ENCODE results near the gene NEIL1.
"Not testable (repeated sequence)": the region's sequence is repeated elsewhere in the genome, so short reads cannot be mapped to it uniquely, and the experiment has no call there.

The NEIL1 gene

DNA sequence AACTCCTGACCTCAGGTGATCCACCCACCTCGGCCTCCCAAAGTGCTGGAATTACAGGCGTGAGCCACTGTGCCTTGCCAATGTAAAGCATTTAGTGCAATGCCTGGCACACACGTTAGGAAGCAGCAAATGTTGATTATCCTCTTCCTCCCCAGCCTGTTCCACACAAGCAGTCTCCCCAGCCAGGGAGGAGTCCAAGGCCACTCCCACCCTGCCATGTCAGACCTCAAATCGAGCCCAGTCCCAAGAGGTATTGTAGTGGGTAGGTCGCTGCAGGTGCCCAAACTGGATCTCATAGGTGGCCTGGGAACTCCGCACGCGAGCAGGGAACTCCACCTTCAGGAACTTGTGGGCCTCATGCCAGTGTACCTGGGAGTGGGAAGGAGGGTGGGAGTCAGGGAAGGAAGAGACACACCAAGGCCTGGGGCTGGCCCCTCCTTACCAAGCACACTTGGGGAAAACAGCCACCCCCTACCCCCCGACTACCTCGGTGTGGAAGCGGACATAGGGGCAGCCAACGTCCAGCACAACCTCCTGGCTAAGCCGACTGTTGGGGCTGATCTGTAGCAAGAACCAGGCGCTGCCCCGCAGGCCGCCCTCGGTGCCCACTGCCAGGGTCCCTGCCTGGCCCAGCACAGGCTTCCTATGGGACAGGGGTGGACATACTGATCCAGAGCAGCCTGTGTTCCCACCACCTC is 11.3 kb downstream of the NEIL1 start:
- DNase-seq = no peak

DNA sequence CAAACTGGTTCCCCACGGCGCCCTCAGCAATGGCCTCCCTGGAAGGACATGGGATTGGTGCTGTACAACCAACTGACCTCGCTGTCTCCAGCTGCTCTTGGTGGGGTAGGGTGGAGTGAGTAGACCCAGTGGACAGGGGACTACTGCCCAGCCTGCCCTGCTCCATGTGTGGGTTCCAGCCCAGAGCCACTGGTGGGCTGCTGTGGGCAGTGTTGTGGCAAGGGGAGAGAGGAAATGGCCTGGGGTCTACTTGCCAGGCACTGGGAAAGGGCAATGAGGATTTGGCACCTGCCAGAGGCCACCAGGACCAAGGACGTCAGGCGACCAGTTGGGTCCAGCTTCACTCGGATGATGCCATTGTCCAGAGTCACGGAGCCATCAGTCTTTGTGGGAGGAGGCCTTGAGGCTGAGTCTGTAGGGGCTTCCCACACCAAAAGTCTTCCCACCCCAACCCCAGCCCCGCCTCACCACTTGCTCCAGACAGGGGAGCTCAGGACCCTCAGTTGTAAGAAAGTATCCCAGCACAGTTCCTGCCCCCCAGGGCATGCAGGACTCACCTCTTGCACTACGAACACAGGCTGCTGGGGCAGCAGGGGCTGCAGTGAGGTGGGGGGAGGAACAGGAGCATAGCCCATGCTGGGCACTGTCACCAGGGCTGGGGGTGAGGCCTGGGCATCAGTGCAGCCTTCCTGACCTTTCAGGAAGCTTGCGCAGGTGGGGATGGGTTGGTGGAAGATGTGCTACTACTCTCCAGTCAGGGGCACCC is 12.1 kb downstream of the NEIL1 start:
- no peak for DNase-seq

DNA sequence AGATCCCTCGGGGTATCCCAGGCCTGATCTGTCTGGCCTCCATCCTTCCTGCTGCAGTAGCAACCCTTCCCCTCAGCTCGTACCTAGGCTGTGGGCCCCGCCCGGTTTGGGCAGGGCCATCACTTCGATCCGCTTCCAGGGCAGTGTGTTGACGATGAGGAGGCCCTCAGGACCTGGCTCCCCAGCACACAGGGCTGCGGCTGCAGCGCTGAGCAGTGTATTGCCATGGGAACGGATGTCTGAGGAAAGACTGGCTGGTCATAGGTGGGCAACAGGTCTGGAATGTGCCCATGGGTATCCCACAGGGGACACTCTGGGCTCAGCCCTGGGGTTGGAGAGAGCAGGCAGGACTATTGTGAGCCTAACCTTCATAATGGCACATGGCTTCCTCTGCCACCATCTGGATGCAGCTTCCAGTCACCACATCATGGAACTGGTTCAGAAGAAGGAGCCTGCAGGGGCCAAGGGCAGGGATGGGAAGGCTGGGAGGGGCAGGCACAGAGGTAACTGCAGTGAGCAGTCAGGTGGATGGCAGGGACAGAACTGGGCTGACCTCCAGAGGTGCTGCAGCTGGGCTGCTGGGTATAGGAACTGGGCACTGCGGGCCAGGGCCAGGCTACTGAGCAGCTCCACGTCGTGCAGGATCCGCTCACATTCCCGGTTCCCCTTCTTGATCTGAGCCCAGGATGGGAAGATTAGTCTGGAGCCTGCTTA is 12.9 kb downstream of the NEIL1 start:
- DNase-seq = no peak

DNA sequence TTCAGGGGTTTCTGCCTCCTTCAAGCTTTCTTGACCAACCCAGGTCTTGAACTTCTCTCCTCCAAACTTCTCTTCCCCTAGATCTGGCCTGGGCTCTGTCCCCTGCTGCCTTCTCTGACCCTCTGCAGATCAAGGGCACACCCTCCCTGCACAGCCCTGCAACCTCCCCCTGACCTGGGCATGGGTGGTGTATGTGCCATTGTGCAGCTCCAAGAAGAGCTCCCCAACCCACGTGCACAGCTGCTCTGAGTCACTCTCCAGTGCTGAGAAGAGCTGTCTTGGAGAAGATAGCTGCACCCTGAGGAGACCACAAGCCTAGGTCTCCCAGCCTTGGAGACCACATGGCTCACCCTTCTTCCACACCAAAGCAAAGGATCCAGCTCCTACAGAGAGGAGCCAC is 13.6 kb downstream of the NEIL1 start:
- DNase-seq = no peak

DNA sequence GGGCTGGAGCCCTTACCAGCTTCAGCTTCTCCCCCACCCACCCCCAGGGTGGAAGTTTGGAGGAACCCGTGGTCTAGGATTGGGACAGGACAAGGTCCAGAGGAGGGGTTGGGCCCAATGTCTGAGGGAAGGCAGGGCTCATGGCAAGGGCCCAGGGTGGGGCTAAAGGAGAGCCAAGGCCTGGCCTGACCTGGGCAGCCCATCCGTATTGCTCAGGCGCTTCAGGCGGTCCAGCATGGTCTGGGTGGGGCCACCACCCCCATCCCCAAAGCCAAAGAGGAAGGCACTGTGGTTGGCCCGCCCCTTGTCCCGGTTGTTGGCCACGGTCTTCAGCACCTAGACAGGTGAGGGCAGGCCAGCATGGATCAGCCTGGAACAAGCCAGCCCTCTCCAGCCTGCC is 14.0 kb downstream of the NEIL1 start:
- DNase-seq = no peak

DNA sequence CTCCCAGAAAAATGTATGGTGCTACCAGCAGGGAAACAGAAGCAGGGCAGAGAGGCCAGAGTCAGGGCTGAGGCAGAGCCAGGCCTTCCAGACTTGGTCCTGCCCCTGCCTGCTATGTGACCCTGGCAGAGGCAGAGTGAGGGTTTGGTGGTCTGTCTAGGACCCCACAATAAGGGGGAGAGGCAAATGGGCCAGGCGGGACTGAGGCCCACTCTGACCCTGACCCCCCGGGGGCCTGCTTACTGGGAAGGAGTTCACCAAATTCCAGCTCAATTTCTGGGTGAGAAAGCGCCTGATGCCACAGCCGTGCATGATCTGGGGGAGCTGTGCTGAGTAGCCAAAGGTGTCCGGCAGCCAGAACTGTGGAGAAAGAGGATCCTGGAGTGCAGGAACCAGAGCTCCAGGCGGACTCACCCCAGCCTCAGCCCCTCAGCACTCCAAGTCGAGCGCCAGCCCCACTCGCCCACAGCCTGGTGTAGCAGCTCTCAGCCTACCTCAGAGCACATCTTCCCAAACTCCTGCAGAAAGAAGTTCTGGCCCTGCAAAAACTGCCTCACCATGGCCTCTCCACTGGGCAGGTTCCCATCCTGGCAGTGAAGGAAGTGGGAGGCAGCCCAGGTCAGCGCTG is 14.6 kb downstream of the NEIL1 start:
- no peak for DNase-seq

DNA sequence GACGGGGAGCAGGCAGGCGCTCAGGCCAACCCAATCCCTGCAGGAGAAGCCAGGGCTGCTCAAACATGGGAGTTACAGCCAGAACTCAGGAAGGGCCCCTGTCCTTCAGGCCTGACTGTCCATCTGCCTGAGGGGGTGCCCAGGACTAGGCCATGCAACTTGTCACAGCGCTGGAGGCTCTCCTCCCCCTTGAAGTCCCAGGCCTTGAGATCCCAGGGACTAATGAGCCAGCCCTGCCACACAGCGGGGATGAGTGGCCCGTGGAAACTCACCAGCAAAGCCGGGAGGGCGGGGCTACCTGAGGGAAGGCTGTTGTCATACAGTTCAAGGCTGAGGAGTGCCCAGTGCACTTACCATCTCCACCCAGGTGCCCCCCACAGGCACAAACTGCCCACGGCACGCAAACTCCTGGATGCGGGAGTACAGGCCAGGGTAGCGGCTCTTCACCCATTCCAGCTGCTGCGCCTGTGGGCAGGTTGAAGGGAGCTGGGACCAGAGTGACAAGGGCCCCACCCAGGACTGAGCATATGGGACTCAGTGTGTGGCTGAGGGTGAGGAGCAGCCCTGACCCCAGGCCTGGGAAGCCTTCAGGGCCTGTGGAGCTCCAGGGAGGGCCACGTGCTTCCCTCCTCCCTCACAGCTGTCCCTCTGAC is 15.3 kb downstream of the NEIL1 start:
- no peak for DNase-seq

DNA sequence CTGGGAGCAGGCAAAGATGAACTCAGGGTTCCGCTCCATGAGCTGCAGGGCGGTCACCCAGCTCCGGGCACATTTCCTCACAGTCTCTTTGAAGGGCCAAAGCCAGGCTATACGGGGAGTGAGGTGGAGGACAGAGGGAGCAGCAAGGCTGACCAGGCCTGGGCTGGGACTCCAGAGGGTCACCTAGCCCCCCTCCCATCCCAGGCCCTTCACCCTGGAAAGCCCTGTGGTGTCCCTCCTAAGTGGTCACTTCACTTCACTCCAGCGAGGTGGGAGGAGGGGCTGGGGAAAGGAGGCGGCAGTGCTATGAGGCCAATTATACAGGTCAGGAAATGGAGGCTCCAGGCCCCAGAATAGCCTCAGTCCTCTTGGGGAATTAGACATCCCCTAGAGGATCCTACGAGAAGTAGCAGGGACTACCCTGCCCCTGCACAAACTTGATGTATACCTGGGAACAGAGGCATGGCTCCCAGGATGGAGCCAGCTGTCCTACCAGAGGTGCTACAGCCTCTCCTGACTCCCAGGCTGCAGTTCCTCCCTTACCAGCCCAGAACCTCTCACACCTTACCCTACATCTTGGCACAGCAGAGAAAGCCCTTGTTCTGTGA is 15.9 kb downstream of the NEIL1 start:
- no peak for DNase-seq

DNA sequence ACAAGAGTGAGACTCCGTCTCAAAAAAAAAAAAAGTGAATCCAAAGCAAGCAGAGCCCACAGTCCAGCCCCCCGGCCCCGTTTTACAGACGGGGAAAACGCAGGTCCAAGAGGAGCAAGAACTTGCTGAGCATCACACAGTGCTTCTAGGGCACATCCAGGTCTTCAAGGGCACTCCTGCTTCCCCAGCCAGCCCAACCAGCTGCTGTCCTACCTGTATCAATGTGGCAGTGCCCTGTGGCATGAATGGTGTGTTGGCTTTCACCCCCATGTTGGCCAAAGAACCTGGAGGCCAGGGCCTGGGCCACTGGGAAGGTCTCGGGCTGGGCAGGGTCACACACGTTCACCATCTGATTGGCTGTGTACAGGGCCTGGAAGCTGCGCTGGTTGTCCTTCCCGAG is 16.9 kb downstream of the NEIL1 start:
- DNase-seq = no peak

DNA sequence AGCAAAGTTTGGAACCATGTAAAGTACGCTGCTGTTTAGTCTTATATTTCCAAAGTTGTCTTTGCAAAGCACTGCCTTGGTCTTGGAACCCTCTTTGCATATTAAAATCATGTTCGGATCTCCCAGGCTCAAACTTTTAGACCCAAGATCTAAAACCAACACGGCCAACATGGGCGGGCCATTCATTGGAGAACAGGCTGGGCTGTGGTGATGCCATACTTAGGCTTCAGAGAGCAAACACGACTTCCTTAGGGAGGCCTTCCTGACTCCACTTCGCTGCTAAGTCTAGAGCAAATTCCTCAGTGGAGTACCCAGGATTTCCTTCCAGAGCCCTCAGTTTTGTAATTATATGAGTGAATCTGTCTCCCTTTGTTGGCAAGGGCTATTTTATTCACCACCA is 18.0 kb downstream of the NEIL1 start:
- DNase-seq = no peak

DNA sequence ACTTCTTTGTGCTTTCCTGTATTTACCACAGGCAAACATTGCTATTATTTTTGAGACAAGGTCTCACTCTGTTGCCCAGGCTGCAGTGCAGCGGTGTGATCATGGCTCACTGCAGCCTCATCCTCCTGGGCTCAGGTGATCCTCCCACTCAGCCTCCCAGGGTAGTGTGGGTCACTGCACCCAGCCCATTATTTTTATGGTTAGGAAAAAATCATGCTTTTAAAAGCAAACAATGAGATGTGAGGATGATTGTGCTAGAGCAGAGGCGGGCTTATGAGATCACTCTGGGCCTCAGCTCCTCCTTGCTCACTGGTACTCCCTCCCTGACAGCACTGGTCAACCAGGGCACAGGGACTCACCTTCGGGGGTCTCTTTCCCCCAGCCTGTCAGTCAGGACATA is 19.3 kb downstream of the NEIL1 start:
- DNase-seq = no peak

DNA sequence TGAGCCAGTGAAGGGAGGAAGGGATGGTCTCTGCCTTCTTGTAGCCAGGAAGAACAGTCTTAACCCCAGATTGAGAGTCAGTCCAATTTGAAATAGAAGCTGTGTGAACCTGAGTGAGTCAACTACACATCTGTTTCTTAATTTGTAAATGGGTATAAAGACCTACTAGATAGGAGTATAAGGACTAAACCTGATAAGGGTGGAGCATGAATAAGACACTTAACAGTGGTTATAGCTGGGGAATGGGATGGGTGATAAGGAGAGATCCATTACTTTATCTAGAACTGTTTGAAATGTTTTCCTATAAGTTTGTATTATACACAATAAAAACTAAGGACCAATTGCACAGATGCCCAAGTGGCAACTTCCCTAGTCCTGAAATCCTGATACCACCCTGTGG is 20.2 kb downstream of the NEIL1 start:
- DNase-seq = no peak

DNA sequence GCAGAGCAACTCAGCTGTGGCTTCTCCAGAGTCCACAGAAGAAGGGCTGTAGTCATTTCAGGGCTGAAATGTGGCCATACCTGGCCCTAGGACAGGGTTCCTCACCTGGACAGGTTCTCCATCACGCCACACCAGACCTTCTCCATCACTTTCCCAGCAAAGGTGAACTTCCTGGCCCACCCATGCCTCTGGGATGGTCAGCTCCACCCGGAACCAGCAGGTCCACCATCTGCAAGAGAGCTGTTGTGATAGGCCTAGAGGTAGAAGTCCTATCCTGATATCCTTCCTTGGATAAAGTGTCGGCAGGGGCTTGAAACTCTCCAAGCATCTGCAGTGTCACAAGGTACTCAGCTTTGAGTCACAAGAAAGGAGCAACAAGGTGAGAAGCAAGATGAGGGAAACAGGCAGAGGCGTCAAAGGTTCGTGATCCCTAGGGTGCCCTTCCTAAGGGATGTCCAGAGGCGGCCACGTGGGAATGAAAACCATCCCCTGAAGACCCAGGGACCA is 20.6 kb downstream of the NEIL1 start:
- DNase-seq = no peak

DNA sequence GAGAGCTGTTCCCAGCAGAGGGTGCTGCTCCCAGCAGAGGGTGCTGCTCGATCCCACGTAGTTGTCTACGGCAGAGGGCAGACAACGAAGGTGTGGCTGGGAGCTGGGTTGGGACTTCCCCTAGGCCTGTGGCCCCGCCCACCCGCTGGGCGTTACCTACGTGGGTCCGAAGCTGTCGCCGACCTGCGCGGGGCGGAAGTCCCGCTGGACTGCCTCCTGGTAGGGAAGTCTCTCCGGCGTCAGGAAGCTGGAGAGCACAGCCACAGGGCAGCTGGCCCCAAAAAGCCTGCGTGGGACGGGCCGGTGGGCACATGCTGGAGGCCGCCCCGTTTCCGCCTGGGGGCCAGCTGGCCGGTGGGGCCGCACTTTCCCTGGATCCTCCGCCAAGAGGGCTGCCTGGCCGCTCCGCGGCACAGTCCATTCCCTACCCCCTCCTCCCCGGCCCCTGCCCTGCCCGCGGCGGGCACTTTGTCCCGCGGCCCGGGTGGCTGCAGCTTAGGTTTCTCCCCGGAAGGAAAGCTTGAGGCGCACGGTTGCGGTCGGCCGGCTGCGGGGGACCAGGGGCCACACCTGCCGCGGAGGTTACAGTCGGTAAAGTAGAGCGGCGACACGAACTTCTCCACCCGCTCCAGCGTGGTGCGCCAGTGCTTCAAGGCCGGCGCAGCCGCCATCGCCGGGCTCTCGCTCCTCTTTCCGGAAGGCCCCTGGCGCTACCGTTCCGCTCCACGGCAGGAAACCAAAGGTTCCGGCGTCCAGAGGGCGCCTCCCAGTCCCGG is 21.3 kb downstream of the NEIL1 start, which contains the start of gene MAN2C1:
MAN2C1 (minus strand) TSS at position 695 of the 776 bp plus-strand sequence; CDS start at position 671, 24 bp downstream.
- peak; percentile 96 for DNase-seq

DNA sequence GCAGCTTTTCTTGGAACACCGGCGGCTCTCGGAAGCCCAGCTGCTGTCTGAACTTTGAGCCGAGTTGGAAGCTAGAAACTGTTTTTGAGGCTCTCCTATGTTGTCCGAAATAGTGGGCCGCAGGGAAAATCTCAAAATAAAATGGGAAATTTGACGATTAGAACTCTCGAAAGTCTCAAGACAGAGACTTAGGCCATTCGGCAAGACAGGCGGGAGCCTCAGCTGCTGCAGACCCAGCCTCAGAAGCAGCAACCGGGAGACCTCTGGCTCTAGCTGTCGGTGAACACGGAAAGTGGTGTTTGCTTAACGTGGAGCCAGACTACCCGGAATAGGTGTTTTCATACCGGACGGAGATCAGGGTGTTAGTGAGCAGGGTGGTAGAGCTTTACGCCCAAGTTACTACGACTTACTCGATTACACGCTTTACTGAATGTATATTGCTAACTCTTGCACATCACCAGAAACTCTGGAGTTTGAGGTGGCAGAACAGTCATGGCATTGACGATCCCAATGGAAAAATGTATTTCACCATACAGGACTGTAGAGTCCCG is 21.9 kb downstream of the NEIL1 start:
- DNase-seq = no peak

DNA sequence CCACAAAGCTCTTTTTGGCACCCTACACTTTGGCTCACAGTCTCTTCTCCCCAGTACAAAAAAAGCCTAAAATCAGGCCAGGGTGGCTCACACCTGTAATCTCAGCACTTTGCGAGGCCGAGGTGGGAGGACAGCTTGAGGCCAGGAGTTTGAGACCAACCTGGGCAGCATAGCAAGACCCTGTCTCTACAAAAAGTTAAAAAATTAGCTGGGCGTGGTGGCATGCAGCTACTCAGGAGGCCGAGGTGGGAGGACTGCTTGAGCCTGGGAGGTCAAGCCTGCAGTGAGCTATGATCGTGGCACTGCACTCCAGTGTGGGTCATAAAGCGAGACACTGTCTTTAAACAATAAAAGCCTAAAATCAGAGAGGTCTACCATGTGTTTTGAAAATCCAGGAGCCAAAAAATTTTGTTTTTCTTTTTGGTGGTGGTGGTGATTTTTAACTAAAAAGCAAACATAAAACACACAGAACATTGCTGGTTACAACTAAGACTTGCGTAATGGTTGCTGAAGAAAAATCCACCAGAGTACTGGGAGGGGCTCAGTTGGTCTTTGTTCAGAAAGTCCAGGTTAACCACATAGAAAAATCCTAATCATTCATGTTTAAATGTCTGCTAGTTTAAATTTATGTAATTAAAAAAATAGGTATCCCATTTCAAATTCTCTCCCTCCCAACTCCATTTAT is 23.2 kb downstream of the NEIL1 start:
- no peak for DNase-seq

DNA sequence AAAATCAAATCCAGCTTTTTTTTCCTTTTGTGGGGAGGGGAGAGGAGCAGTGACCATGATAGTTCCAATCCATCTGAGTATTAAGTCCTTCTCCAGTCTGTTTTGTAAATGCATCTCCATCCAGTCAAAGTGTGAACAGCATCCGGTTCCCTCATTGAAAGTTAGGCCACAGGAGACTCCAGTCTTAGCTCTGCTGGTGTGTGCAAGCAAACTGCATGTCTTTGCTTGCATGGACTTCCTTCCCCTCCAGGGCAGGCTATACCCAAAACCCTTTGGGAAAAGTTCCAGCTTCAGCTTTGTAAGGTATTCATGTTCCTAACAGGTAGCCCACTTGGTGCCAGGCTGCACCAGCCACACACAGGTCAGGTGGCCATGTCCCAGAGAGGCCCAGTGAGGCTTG is 24.6 kb downstream of the NEIL1 start:
- DNase-seq = no peak

DNA sequence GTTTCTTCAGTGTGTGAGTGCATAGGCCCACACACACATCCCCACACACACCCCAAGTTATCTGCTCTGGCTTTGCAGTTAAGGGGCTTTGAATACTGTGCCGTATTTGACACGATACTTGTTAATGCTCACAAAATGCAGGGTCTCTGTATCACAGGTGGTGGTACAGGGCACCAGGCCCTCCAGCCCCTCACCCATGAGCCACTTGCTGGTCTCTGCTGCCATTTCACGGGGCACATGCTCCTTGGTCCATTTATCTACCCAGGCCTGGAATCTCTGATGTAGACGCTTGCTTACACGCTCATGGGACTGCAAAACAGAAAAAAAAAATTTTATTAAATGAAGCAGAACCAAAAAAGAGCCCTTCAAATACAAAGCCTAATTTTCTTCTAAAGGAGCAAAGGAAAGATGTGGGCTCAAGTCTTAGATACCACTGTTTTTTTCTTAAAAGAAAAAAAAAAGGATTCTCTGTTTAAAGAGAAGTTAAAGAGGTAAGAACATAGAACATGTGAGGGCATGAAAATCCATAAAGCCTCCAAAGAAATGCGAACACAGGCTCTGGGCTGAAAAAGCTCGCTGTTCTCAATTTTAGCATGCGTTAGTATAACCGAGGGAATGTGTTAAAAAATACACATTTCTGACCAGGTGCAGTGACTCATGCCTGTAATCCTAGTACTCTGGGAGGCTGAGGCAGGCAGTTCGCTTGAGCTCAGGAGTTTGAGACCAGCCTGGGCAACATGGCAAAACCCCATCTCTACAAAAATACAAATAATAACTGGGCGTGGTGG is 25.3 kb downstream of the NEIL1 start:
- DNase-seq = no peak

DNA sequence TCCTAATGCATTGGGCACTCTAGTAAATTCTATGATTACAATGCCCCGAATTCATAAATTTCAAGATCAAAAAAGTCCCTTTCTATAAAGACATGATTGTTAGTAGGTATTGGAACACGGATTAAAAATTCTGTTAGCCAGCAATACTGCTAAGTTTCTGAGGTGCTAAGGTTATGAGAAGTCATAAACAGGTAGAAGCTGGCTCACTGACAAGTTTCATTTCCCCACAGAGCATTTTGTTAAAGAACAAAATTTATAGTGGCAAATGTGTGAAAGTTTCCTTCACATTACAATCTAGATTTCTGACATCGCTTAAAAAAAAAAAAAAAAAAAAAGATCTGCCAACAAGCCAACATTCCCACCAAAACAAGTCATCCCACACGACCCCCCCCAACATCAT is 33.9 kb downstream of the NEIL1 start:
- DNase-seq = no peak

DNA sequence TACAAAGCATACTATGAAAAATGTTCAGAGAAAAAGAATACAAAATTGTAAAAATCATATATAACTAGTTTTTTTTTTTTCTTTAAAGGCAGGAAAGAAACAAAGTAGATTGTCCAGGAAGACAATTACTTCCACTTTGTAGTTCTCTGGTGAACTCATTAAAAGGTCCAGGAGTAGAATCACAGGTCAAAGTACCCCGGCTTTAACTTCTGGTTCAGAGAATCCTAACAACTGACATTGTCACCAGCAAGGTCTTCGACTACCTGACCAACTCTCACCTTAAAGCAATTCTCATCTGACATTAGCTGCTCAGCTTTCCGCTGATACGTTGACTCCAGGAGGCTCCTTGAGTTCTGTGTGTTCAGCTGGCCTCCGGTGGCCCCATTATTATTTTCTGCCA is 37.1 kb downstream of the NEIL1 start:
- not testable (repeated sequence) for DNase-seq
